ENCODE measurements around the gene PDP2. TPM values are rescaled to one million over a fixed set of nuclear protein-coding genes. Genes with fewer than 3 reads are reported as not detected.

The PDP2 gene
- total and polyA plus RNA-seq, 2 donors (not counting 3 experiments of a cell fraction or from before 2014, with no cell fraction given), result 4.4 to 9.3 TPM

- Histone ChIP-seq H3K79me2 (ENCODE audit: control insufficient read depth, insufficient read depth, low read length) (no peaks in the 10 kb centered on the region), H2AFZ (ENCODE audit: low read depth, low read length) (no peak overlapping the region), H3K27ac (ENCODE audit: insufficient read depth, low read depth, low read length) (no peak overlapping the region), H3K27me3 (ENCODE audit: control insufficient read depth in 2 of 2, insufficient read depth in 2 of 2, low read length in 2 of 2) (peaks cover 12 to 21% of the 10 kb centered on the region in 2 experiments), H4K20me1 (replicated peaks; ENCODE audit: control insufficient read depth, extremely low read depth, insufficient read depth, low read length) (no peaks in the 10 kb centered on the region), H3K9me3 (replicated peaks; ENCODE audit: control insufficient read depth, insufficient read depth, low read length) (no peaks in the 10 kb centered on the region), H3K4me2 (ENCODE audit: insufficient read depth, low read length) (no peak overlapping the region), H3K4me1 (ENCODE audit: control insufficient read depth, extremely low read depth, insufficient read depth, low read length) (no peaks in the 10 kb centered on the region), H3K36me3 (ENCODE audit: control insufficient read depth in 2 of 2, extremely low read depth in 1 of 2, insufficient read depth in 2 of 2, low read length in 2 of 2) (no peaks in the 10 kb centered on the region), H3K9ac (replicated peaks; ENCODE audit: extremely low read depth, insufficient read depth, low read length) (no peak overlapping the region), H3K4me3 (replicated peaks in 1 of 3; ENCODE audit: insufficient read depth in 1 of 3, low read depth in 1 of 3, low read length in 3 of 3) (no peak overlapping the region), H3K9me1 (replicated peaks; ENCODE audit: control insufficient read depth, extremely low read depth, insufficient read depth, low read length) (no peaks in the 10 kb centered on the region)
- intact Hi-C loops (cut with micrococcal nuclease) (no loop called here), dilution Hi-C loops (cut with MboI; ENCODE audit: extremely low pct_ligation_motif_present, low sequenced_read_pairs) (no loop called here)
- no peak for FAIRE-seq
- DNase-seq (ENCODE audit: low read depth, low spot score), result no peak
- ChIA-PET CTCF (interaction anchor here (0.9 to 5.2 kb wide), 5 partner anchors 8 to 47 kb away, joined by 3 to 25 read pairs (median 5); no protein-coding TSS in a partner anchor), POLR2A (no interaction called here)
- no TSS peak for BruUV-seq (replicated peaks)
- TF ChIP-seq POLR2AphosphoS5 (IDR thresholded peaks at IDR 0.05; ENCODE audit: insufficient read depth, low read depth, low read length) (no peak), EZH2 (IDR thresholded peaks at IDR 0.05; ENCODE audit: borderline replicate concordance, low read depth, low read length, severe bottlenecking) (no peak), POLR2A (IDR thresholded peaks at IDR 0.05; ENCODE audit: low read depth, low read length) (no peak), FOS (IDR thresholded peaks at IDR 0.05; ENCODE audit: borderline replicate concordance, insufficient read depth, low read length) (no peak), MAX (IDR thresholded peaks at IDR 0.05; ENCODE audit: insufficient read depth, insufficient read length) (no peak), JUN (IDR thresholded peaks at IDR 0.05; ENCODE audit: borderline replicate concordance, insufficient read depth, insufficient read length, low read depth) (no peak), MYC (IDR thresholded peaks at IDR 0.05; ENCODE audit: low read depth, low read length) (no peak), GATA2 (IDR thresholded peaks at IDR 0.05; ENCODE audit: insufficient read depth, insufficient read length, low read depth, low read length) (no peak), CTCF (IDR thresholded peaks at IDR 0.05; ENCODE audit: extremely low read depth in 1 of 2, insufficient read depth in 1 of 2, low read depth in 1 of 2, low read length in 2 of 2) (no peak)
These were observed 37.4 kb downstream of the PDP2 start for GRCh38 chr16:66917741-66918140.
